GM23338 (cell line): ENCODE data around the gene RNF6. TPM values are rescaled to one million over a fixed set of nuclear protein-coding genes. Genes with fewer than 3 reads are reported as not detected.

ENCODE experiments used
- ATAC-seq: fragments of 200-7000 bp; cut with Tn5 transposase; 3 replicates; pipeline ENCODE4 v1.9.1; 2020
- DNase-seq: peaks from one replicate; pipeline ENCODE4 v3.0.0-alpha.2; 2015; ENCODE audit warnings: low spot score
- H2AFZ ChIP-seq: fragments of 200-600 bp; sonication (generic); 2 replicates; pipeline ENCODE4 v1.8.0; 2016; ENCODE audit warnings: antibody characterized with exemption, mild to moderate bottlenecking, moderate library complexity
- H3F3A ChIP-seq: fragments of 200-600 bp; sonication (generic); replicated peaks from 2 replicates; pipeline ENCODE4 v1.8.0; 2017; ENCODE audit warnings: antibody characterized with exemption, mixed run types, low read depth
- H3K27ac ChIP-seq: fragments of 200-600 bp; sonication (generic); 2 replicates; pipeline ENCODE4 v1.6.1; 2016; ENCODE audit warnings: low read depth
- H3K27me3 ChIP-seq: fragments of 200-600 bp; sonication (generic); 2 replicates; pipeline ENCODE4 v1.8.0; 2016; ENCODE audit warnings: mild to moderate bottlenecking, mixed run types, moderate library complexity; ENCODE audit not compliant: insufficient read depth
- H3K36me3 ChIP-seq: fragments of 200-600 bp; sonication (generic); 2 replicates; pipeline ENCODE4 v1.8.0; 2016; ENCODE audit warnings: mild to moderate bottlenecking; ENCODE audit not compliant: insufficient read depth
- H3K4me1 ChIP-seq: fragments of 200-600 bp; sonication (generic); 2 replicates; pipeline ENCODE4 v1.8.0; 2016; ENCODE audit warnings: mild to moderate bottlenecking, moderate library complexity; ENCODE audit not compliant: insufficient read depth
- H3K4me2 ChIP-seq: fragments of 200-600 bp; sonication (generic); 2 replicates; pipeline ENCODE4 v1.7.1; 2017; ENCODE audit warnings: mixed run types
- H3K4me3 ChIP-seq: fragments of 200-600 bp; sonication (generic); 2 replicates; pipeline ENCODE4 v1.6.1; 2016; ENCODE audit warnings: mixed run types
- H3K79me2 ChIP-seq: fragments of 200-600 bp; sonication (generic); replicated peaks from 2 replicates; pipeline ENCODE4 v1.8.0; 2017; ENCODE audit warnings: mild to moderate bottlenecking; ENCODE audit not compliant: insufficient read depth
- H3K9me2 ChIP-seq: fragments of 200-600 bp; sonication (generic); 2 replicates; pipeline ENCODE4 v1.8.0; 2017; ENCODE audit not compliant: insufficient read depth
- H4K20me1 ChIP-seq: fragments of 200-600 bp; sonication (generic); replicated peaks from 2 replicates; pipeline ENCODE4 v1.8.0; 2017; ENCODE audit warnings: mild to moderate bottlenecking; ENCODE audit not compliant: insufficient read depth
- H3K27ac Mint-ChIP-seq: 2 replicates; pipeline ENCODE4 v1.8.0; 2020; ENCODE audit warnings: inconsistent platforms, mild to moderate bottlenecking, moderate library complexity, mixed read lengths
- H3K27me3 Mint-ChIP-seq: 3 replicates; pipeline ENCODE4 v1.8.0; 2022; ENCODE audit warnings: low read depth, mild to moderate bottlenecking, moderate library complexity, mixed read lengths, inconsistent platforms; ENCODE audit not compliant: insufficient read depth, poor library complexity
- H3K36me3 Mint-ChIP-seq: 3 replicates; pipeline ENCODE4 v1.8.0; 2021; ENCODE audit warnings: low read depth, mild to moderate bottlenecking, inconsistent platforms, moderate library complexity, mixed read lengths
- H3K4me1 Mint-ChIP-seq: 3 replicates; pipeline ENCODE4 v1.8.0; 2020; ENCODE audit warnings: mild to moderate bottlenecking, inconsistent platforms, mixed read lengths
- H3K4me3 Mint-ChIP-seq: 3 replicates; pipeline ENCODE4 v1.8.0; 2021; ENCODE audit warnings: moderate library complexity, mild to moderate bottlenecking, inconsistent platforms, mixed read lengths
- H3K9me3 Mint-ChIP-seq: 3 replicates; pipeline ENCODE4 v1.8.0; 2020; ENCODE audit warnings: moderate library complexity, mild to moderate bottlenecking, inconsistent platforms, mixed read lengths
- CREB1 ChIP-seq: fragments of 250-450 bp; sonication (Bioruptor Pico); IDR thresholded peaks from 2 replicates; pipeline ENCODE4 v1.5.0; 2020; ENCODE audit warnings: low read depth, mild to moderate bottlenecking, moderate library complexity
- CTCF ChIP-seq, 2 experiments: fragments of 200-600 bp in 1 of 2; sonication (generic) in 1 of 2; conservative IDR thresholded peaks; 2 replicates each; pipeline versions ENCODE4 v1.5.1 to v1.6.1; 2016 to 2017; ENCODE audit warnings: antibody characterized with exemption in 2 of 2, low read depth in 2 of 2, mild to moderate bottlenecking in 2 of 2, moderate library complexity in 1 of 2
- EZH2 ChIP-seq: fragments of 200-600 bp; sonication (generic); IDR thresholded peaks from one replicate; pipeline ENCODE4 v1.8.0; 2017; ENCODE audit warnings: antibody characterized with exemption, mild to moderate bottlenecking, low read depth; ENCODE audit not compliant: unreplicated experiment
- EZH2phosphoT487 ChIP-seq: fragments of 200-600 bp; sonication (generic); IDR thresholded peaks from one replicate; pipeline ENCODE4 v1.8.1; 2018; ENCODE audit warnings: antibody characterized with exemption; ENCODE audit not compliant: unreplicated experiment
- JUNB ChIP-seq: IDR thresholded peaks from one replicate; pipeline ENCODE4 v1.6.1; 2016; ENCODE audit warnings: antibody characterized with exemption; ENCODE audit not compliant: unreplicated experiment
- NANOG ChIP-seq: IDR thresholded peaks from 2 replicates; pipeline ENCODE4 v1.6.1; 2016; ENCODE audit warnings: antibody characterized with exemption, borderline replicate concordance
- POLR2AphosphoS5 ChIP-seq: IDR thresholded peaks from 2 replicates; pipeline ENCODE4 v1.6.1; 2016; ENCODE audit warnings: antibody characterized with exemption, low read depth
- STAT1 ChIP-seq: IDR thresholded peaks from one replicate; pipeline ENCODE4 v1.6.1; 2016; ENCODE audit warnings: antibody characterized with exemption; ENCODE audit not compliant: unreplicated experiment
- ZNF114 ChIP-seq: fragments of 250-450 bp; sonication (Bioruptor Pico); IDR thresholded peaks from 2 replicates; pipeline ENCODE4 v1.5.0; 2020; ENCODE audit warnings: mild to moderate bottlenecking, moderate library complexity
- ZNF331 ChIP-seq: fragments of 250-450 bp; sonication (Bioruptor Pico); IDR thresholded peaks from 2 replicates; pipeline ENCODE4 v1.5.0; 2020; ENCODE audit warnings: low read depth, mild to moderate bottlenecking, moderate library complexity
- polyA plus RNA-seq: library from polyadenylated mRNA; unstranded; fragments of >200 nt; fragmentation: Nextera tagmentation; extraction: Ambion mirVana; gene quantifications from 2 replicates; pipeline ENCODE4 v1.2.1, GENCODE V29; 2016
- total RNA-seq: library from RNA; depleted of rRNA; stranded (reverse); fragments of >200 nt; shearing (Covaris generic); gene quantifications from 2 replicates; pipeline ENCODE4 v1.2.3, GENCODE V29; 2014
- TF ChIP-seq, protein P1 (sequence below): IDR thresholded peaks from 2 replicates; pipeline ENCODE4 v1.6.1; 2016; ENCODE audit warnings: antibody characterized with exemption
- TF ChIP-seq, protein P2 (sequence below): IDR thresholded peaks from one replicate; pipeline ENCODE4 v1.6.1; 2018; ENCODE audit warnings: antibody characterized with exemption; ENCODE audit not compliant: unreplicated experiment
- TF ChIP-seq, protein P3 (sequence below): fragments of 250-450 bp; sonication (Bioruptor Pico); IDR thresholded peaks from 2 replicates; pipeline ENCODE4 v1.5.0; 2020; ENCODE audit warnings: mild to moderate bottlenecking, moderate library complexity

The RNF6 gene
- total and polyA plus RNA-seq, 2 experiments from 2014 or later, result 11.8 to 18.8 TPM

- TF ChIP-seq, protein P1, sequence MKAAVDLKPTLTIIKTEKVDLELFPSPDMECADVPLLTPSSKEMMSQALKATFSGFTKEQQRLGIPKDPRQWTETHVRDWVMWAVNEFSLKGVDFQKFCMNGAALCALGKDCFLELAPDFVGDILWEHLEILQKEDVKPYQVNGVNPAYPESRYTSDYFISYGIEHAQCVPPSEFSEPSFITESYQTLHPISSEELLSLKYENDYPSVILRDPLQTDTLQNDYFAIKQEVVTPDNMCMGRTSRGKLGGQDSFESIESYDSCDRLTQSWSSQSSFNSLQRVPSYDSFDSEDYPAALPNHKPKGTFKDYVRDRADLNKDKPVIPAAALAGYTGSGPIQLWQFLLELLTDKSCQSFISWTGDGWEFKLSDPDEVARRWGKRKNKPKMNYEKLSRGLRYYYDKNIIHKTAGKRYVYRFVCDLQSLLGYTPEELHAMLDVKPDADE, result no peak
- TF ChIP-seq EZH2, result no peak
- TF ChIP-seq ZNF114 (CRISPR knock-in tag), result no peak
These were observed 24.0 kb upstream of the RNF6 start (continued) for GRCh38 chr13:26246154-26246553.

DNA sequence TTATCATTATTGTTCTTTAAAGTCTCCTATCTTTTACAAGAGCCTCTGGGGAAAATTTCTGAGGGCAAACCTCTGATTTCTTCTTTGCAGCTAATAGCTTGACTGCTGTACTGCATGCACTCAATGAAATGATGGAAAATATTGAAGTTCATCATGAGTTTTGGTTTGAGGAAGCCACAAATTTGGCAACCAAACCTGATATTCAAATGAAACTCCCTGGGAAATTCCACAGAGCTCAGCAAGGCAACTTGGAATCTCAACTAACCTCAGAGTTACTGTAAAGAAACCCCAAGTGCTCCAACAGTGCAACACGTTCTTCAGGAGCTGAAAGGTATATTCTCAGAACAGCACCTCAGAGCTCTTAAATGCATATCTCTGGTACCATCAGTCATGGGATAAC is 14.2 kb upstream of the RNF6 start:
- DNase-seq (no peak), ATAC-seq (no peak)
- Mint-ChIP-seq H3K4me3 (no peak overlapping the region), H3K27me3 (no peaks in the 10 kb centered on the region), H3K4me1 (no peaks in the 10 kb centered on the region), H3K27ac (no peak overlapping the region), H3K36me3 (no peaks in the 10 kb centered on the region), H3K9me3 (no peaks in the 10 kb centered on the region)
- Histone ChIP-seq H3K27ac (no peak overlapping the region), H3K4me2 (no peak overlapping the region), H3K4me3 (no peak overlapping the region), H3F3A (no peaks in the 10 kb centered on the region), H4K20me1 (no peaks in the 10 kb centered on the region), H2AFZ (no peak overlapping the region), H3K27me3 (no peaks in the 10 kb centered on the region), H3K4me1 (no peaks in the 10 kb centered on the region), H3K79me2 (no peaks in the 10 kb centered on the region), H3K9me2 (no peaks in the 10 kb centered on the region), H3K36me3 (no peaks in the 10 kb centered on the region)
- no peak for TF ChIP-seq ZNF331
- no peak for TF ChIP-seq POLR2AphosphoS5
- TF ChIP-seq CREB1 (CRISPR knock-in tag), result no peak
- TF ChIP-seq ZNF114 (CRISPR knock-in tag), result no peak
- TF ChIP-seq CTCF (conservative IDR thresholded peaks at IDR 0.05; ENCODE audit: low read depth in 2 of 2), result no peak
- TF ChIP-seq, protein P2, sequence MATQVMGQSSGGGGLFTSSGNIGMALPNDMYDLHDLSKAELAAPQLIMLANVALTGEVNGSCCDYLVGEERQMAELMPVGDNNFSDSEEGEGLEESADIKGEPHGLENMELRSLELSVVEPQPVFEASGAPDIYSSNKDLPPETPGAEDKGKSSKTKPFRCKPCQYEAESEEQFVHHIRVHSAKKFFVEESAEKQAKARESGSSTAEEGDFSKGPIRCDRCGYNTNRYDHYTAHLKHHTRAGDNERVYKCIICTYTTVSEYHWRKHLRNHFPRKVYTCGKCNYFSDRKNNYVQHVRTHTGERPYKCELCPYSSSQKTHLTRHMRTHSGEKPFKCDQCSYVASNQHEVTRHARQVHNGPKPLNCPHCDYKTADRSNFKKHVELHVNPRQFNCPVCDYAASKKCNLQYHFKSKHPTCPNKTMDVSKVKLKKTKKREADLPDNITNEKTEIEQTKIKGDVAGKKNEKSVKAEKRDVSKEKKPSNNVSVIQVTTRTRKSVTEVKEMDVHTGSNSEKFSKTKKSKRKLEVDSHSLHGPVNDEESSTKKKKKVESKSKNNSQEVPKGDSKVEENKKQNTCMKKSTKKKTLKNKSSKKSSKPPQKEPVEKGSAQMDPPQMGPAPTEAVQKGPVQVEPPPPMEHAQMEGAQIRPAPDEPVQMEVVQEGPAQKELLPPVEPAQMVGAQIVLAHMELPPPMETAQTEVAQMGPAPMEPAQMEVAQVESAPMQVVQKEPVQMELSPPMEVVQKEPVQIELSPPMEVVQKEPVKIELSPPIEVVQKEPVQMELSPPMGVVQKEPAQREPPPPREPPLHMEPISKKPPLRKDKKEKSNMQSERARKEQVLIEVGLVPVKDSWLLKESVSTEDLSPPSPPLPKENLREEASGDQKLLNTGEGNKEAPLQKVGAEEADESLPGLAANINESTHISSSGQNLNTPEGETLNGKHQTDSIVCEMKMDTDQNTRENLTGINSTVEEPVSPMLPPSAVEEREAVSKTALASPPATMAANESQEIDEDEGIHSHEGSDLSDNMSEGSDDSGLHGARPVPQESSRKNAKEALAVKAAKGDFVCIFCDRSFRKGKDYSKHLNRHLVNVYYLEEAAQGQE, result no peak
- TF ChIP-seq, protein P3, sequence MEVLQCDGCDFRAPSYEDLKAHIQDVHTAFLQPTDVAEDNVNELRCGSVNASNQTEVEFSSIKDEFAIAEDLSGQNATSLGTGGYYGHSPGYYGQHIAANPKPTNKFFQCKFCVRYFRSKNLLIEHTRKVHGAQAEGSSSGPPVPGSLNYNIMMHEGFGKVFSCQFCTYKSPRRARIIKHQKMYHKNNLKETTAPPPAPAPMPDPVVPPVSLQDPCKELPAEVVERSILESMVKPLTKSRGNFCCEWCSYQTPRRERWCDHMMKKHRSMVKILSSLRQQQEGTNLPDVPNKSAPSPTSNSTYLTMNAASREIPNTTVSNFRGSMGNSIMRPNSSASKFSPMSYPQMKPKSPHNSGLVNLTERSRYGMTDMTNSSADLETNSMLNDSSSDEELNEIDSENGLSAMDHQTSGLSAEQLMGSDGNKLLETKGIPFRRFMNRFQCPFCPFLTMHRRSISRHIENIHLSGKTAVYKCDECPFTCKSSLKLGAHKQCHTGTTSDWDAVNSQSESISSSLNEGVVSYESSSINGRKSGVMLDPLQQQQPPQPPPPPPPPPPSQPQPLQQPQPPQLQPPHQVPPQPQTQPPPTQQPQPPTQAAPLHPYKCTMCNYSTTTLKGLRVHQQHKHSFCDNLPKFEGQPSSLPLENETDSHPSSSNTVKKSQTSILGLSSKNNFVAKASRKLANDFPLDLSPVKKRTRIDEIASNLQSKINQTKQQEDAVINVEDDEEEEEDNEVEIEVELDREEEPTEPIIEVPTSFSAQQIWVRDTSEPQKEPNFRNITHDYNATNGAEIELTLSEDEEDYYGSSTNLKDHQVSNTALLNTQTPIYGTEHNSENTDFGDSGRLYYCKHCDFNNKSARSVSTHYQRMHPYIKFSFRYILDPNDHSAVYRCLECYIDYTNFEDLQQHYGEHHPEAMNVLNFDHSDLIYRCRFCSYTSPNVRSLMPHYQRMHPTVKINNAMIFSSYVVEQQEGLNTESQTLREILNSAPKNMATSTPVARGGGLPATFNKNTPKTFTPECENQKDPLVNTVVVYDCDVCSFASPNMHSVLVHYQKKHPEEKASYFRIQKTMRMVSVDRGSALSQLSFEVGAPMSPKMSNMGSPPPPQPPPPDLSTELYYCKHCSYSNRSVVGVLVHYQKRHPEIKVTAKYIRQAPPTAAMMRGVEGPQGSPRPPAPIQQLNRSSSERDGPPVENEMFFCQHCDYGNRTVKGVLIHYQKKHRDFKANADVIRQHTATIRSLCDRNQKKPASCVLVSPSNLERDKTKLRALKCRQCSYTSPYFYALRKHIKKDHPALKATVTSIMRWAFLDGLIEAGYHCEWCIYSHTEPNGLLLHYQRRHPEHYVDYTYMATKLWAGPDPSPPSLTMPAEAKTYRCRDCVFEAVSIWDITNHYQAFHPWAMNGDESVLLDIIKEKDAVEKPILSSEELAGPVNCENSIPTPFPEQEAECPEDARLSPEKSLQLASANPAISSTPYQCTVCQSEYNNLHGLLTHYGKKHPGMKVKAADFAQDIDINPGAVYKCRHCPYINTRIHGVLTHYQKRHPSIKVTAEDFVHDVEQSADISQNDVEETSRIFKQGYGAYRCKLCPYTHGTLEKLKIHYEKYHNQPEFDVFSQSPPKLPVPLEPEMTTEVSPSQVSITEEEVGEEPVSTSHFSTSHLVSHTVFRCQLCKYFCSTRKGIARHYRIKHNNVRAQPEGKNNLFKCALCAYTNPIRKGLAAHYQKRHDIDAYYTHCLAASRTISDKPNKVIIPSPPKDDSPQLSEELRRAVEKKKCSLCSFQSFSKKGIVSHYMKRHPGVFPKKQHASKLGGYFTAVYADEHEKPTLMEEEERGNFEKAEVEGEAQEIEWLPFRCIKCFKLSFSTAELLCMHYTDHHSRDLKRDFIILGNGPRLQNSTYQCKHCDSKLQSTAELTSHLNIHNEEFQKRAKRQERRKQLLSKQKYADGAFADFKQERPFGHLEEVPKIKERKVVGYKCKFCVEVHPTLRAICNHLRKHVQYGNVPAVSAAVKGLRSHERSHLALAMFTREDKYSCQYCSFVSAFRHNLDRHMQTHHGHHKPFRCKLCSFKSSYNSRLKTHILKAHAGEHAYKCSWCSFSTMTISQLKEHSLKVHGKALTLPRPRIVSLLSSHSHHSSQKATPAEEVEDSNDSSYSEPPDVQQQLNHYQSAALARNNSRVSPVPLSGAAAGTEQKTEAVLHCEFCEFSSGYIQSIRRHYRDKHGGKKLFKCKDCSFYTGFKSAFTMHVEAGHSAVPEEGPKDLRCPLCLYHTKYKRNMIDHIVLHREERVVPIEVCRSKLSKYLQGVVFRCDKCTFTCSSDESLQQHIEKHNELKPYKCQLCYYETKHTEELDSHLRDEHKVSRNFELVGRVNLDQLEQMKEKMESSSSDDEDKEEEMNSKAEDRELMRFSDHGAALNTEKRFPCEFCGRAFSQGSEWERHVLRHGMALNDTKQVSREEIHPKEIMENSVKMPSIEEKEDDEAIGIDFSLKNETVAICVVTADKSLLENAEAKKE (CRISPR knock-in tag), result no peak
- no peak for TF ChIP-seq EZH2phosphoT487
- TF ChIP-seq EZH2, result no peak
- TF ChIP-seq STAT1, result no peak
- no peak for TF ChIP-seq JUNB
- TF ChIP-seq NANOG, result no peak
